Ishikawa (cell line): ENCODE results near the gene ROBO2.

Source experiments
- CEBPB ChIP-seq: IDR thresholded peaks from 2 replicates; pipeline ENCODE4 v1.6.1; 2012
- CREB1 ChIP-seq: IDR thresholded peaks from 2 replicates; pipeline ENCODE4 v1.6.1; 2012; ENCODE audit warnings: low read depth
- EGR1 ChIP-seq: IDR thresholded peaks from 2 replicates; pipeline ENCODE4 v1.6.1; 2012
- EP300 ChIP-seq: IDR thresholded peaks from 2 replicates; pipeline ENCODE4 v1.6.1; 2012; ENCODE audit warnings: borderline replicate concordance
- FOXM1 ChIP-seq: IDR thresholded peaks from 2 replicates; pipeline ENCODE4 v1.6.1; 2012; ENCODE audit warnings: low read depth, borderline replicate concordance
- MAX ChIP-seq: IDR thresholded peaks from 2 replicates; pipeline ENCODE4 v1.6.1; 2012
- NFIC ChIP-seq: IDR thresholded peaks from 2 replicates; pipeline ENCODE4 v1.6.1; 2012
- RAD21 ChIP-seq: IDR thresholded peaks from 2 replicates; pipeline ENCODE4 v1.6.1; 2012; ENCODE audit warnings: low read depth
- REST ChIP-seq: IDR thresholded peaks from 2 replicates; pipeline ENCODE4 v1.6.1; 2012; ENCODE audit warnings: low read depth, mild to moderate bottlenecking
- TAF1 ChIP-seq: IDR thresholded peaks from 2 replicates; pipeline ENCODE4 v1.6.1; 2012; ENCODE audit warnings: low read depth, mild to moderate bottlenecking
- TCF12 ChIP-seq: IDR thresholded peaks from 2 replicates; pipeline ENCODE4 v1.6.1; 2012; ENCODE audit warnings: low read depth
- TEAD4 ChIP-seq: IDR thresholded peaks from 2 replicates; pipeline ENCODE4 v1.6.1; 2012
- USF1 ChIP-seq: IDR thresholded peaks from 2 replicates; pipeline ENCODE4 v1.6.1; 2012
- YY1 ChIP-seq: IDR thresholded peaks from 2 replicates; pipeline ENCODE4 v1.6.1; 2012; ENCODE audit warnings: low read depth
- ZBTB7A ChIP-seq: IDR thresholded peaks from 2 replicates; pipeline ENCODE4 v1.6.1; 2012; ENCODE audit warnings: low read depth

Gene ROBO2

GRCh38 chr3:77041811-77042210, 1.9 kb downstream of the ROBO2 start:
- TF ChIP-seq FOXM1 (no peak), USF1 (no peak), YY1 (no peak), NFIC (no peak), CEBPB (no peak), REST (no peak), EGR1 (no peak), TCF12 (no peak), CREB1 (no peak)

GRCh38 chr3:77042343-77042742, 2.4 kb downstream of the ROBO2 start:
- TF ChIP-seq FOXM1 = no peak
- TF ChIP-seq CEBPB = no peak
- TF ChIP-seq TAF1 = no peak
- TF ChIP-seq YY1 = no peak
- TF ChIP-seq TCF12 = no peak
- no peak for TF ChIP-seq MAX
- TF ChIP-seq RAD21 = no peak
- TF ChIP-seq TEAD4 = no peak
- no peak for TF ChIP-seq EGR1
- no peak for TF ChIP-seq ZBTB7A
- no peak for TF ChIP-seq NFIC

- TF ChIP-seq FOXM1 (no peak), TEAD4 (no peak), TCF12 (no peak), EP300 (no peak), CREB1 (no peak), NFIC (no peak), CEBPB (no peak), EGR1 (no peak)
Measured at GRCh38 chr3:77042882-77043281, 3.0 kb downstream of the ROBO2 start.

GRCh38 chr3:77045686-77046085, 5.8 kb downstream of the ROBO2 start:
- no peak for TF ChIP-seq FOXM1
- TF ChIP-seq EP300 = no peak
- TF ChIP-seq REST = no peak
- TF ChIP-seq CEBPB = no peak
- TF ChIP-seq TEAD4 = no peak
- TF ChIP-seq MAX = no peak
- TF ChIP-seq CREB1 = no peak
- no peak for TF ChIP-seq ZBTB7A
- TF ChIP-seq USF1 = no peak
- no peak for TF ChIP-seq NFIC

- TF ChIP-seq ZBTB7A = no peak
- no peak for TF ChIP-seq TCF12
- no peak for TF ChIP-seq YY1
- no peak for TF ChIP-seq EP300
- no peak for TF ChIP-seq CREB1
- TF ChIP-seq CEBPB = no peak
- TF ChIP-seq TAF1 = no peak
- TF ChIP-seq FOXM1 = no peak
- no peak for TF ChIP-seq USF1
- no peak for TF ChIP-seq RAD21
- no peak for TF ChIP-seq TEAD4
- TF ChIP-seq NFIC = no peak
- no peak for TF ChIP-seq EGR1
- no peak for TF ChIP-seq REST
- no peak for TF ChIP-seq MAX
Measured at GRCh38 chr3:77048186-77048585, 8.3 kb downstream of the ROBO2 start.
